Measurements from ENCODE around the gene GPR35. TPM values are rescaled to one million over a fixed set of nuclear protein-coding genes. Genes with fewer than 3 reads are reported as not detected.
"Not testable (repeated sequence)": the region's sequence is repeated elsewhere in the genome, so short reads cannot be mapped to it uniquely, and the experiment has no call there.

The GPR35 gene
- total RNA-seq, 2 donors from 2014 or later, result 48.2 to 50.7 TPM

- H3K27ac Mint-ChIP-seq, result no peak overlapping the region
- peaks cover 7 to 17% of the 10 kb centered on the region in 2 donors for H3K36me3 Mint-ChIP-seq (ENCODE audit: insufficient read depth in 2 of 2)
- peaks cover 2 to 4% of the 10 kb centered on the region in 2 donors for H3K9me3 Mint-ChIP-seq
- DNase-seq, result no peak
- ATAC-seq (replicated peaks in 1 of 2), result no peak
- H3K27me3 Mint-ChIP-seq (ENCODE audit: low read depth), result no peaks in the 10 kb centered on the region
- H3K4me3 Mint-ChIP-seq, result no peak overlapping the region
- peaks cover 15% of the 10 kb centered on the region for H3K4me1 Mint-ChIP-seq (ENCODE audit: low read depth)
Observed at GRCh38 chr2:240615396-240615795, 9.9 kb upstream of the GPR35 start.

- peaks cover 2 to 4% of the 10 kb centered on the region in 2 donors for H3K9me3 Mint-ChIP-seq
- H3K36me3 Mint-ChIP-seq (ENCODE audit: insufficient read depth in 2 of 2), result peaks cover 7 to 17% of the 10 kb centered on the region in 2 donors
- no peak overlapping the region for H3K4me3 Mint-ChIP-seq
- DNase-seq (no peak), ATAC-seq (replicated peaks in 1 of 2) (no peak)
- peaks cover 20% of the 10 kb centered on the region for H3K4me1 Mint-ChIP-seq (ENCODE audit: low read depth)
- no peaks in the 10 kb centered on the region for H3K27me3 Mint-ChIP-seq (ENCODE audit: low read depth)
- H3K27ac Mint-ChIP-seq, result no peak overlapping the region
Observed at GRCh38 chr2:240615820-240616547, 9.3 kb upstream of the GPR35 start.

GRCh38 chr2:240616860-240617666 is 8.2 kb upstream of the GPR35 start:
- Mint-ChIP-seq H3K36me3 (ENCODE audit: insufficient read depth in 2 of 2) (peaks cover 3 to 12% of the 10 kb centered on the region in 2 donors), H3K4me1 (ENCODE audit: low read depth) (peaks cover 31% of the 10 kb centered on the region)
- DNase-seq; H3K27me3 Mint-ChIP-seq (ENCODE audit: low read depth); H3K9me3 Mint-ChIP-seq; H3K27ac Mint-ChIP-seq; H3K4me3 Mint-ChIP-seq: not testable (repeated sequence)
- ATAC-seq (replicated peaks in 1 of 2), result peak in 1 of 2 donors; percentile 1

GRCh38 chr2:240618776-240619175 is 6.5 kb upstream of the GPR35 start:
- DNase-seq, result no peak

GRCh38 chr2:240619506-240620148 is 5.7 kb upstream of the GPR35 start:
- Mint-ChIP-seq H3K27ac (no peak overlapping the region), H3K4me3 (peak overlapping the region; percentile 25 to 68), H3K9me3 (peaks cover 2 to 4% of the 10 kb centered on the region in 2 donors), H3K4me1 (ENCODE audit: low read depth) (peaks cover 52% of the 10 kb centered on the region), H3K27me3 (ENCODE audit: low read depth) (no peaks in the 10 kb centered on the region), H3K36me3 (ENCODE audit: insufficient read depth in 2 of 2) (peaks cover 3 to 11% of the 10 kb centered on the region in 2 donors)
- ATAC-seq (replicated peaks in 1 of 2) (no peak), DNase-seq (no peak)

More at GRCh38 chr2:240618776-240619175, 6.5 kb upstream of the GPR35 start:
- Mint-ChIP-seq H3K4me3 (no peak overlapping the region), H3K9me3 (peaks cover 2 to 4% of the 10 kb centered on the region in 2 donors), H3K4me1 (ENCODE audit: low read depth) (peaks cover 44% of the 10 kb centered on the region), H3K27ac (no peak overlapping the region), H3K27me3 (ENCODE audit: low read depth) (no peaks in the 10 kb centered on the region), H3K36me3 (ENCODE audit: insufficient read depth in 2 of 2) (peaks cover 3 to 11% of the 10 kb centered on the region in 2 donors)
- no peak for ATAC-seq (replicated peaks in 1 of 2)

GRCh38 chr2:240620149-240620731 is 5.0 kb upstream of the GPR35 start:
- H3K27ac Mint-ChIP-seq, result no peak overlapping the region
- no peak for DNase-seq
- no peaks in the 10 kb centered on the region for H3K27me3 Mint-ChIP-seq (ENCODE audit: low read depth)
- H3K4me1 Mint-ChIP-seq (ENCODE audit: low read depth), result peaks cover 58% of the 10 kb centered on the region
- peaks cover 2 to 4% of the 10 kb centered on the region in 2 donors for H3K9me3 Mint-ChIP-seq
- no peak for ATAC-seq (replicated peaks in 1 of 2)
- H3K4me3 Mint-ChIP-seq, result no peak overlapping the region
- peaks cover 3 to 11% of the 10 kb centered on the region in 2 donors for H3K36me3 Mint-ChIP-seq (ENCODE audit: insufficient read depth in 2 of 2)

GRCh38 chr2:240620859-240621258 is 4.4 kb upstream of the GPR35 start:
- ATAC-seq (replicated peaks in 1 of 2), result no peak
- peaks cover 2 to 4% of the 10 kb centered on the region in 2 donors for H3K9me3 Mint-ChIP-seq
- H3K27ac Mint-ChIP-seq, result no peak overlapping the region
- peaks cover 6 to 11% of the 10 kb centered on the region in 2 donors for H3K36me3 Mint-ChIP-seq (ENCODE audit: insufficient read depth in 2 of 2)
- H3K27me3 Mint-ChIP-seq (ENCODE audit: low read depth), result no peaks in the 10 kb centered on the region
- peaks cover 60% of the 10 kb centered on the region for H3K4me1 Mint-ChIP-seq (ENCODE audit: low read depth)
- no peak for DNase-seq
- peak overlapping the region in 1 of 2 donors; percentile 17 for H3K4me3 Mint-ChIP-seq

GRCh38 chr2:240622060-240622411 is 3.2 kb upstream of the GPR35 start:
- no peak for ATAC-seq (replicated peaks in 1 of 2)
- Mint-ChIP-seq H3K9me3 (peaks cover 2% of the 10 kb centered on the region in 2 donors), H3K27me3 (ENCODE audit: low read depth) (no peaks in the 10 kb centered on the region), H3K27ac (peak overlapping the region; percentile 56), H3K4me1 (ENCODE audit: low read depth) (peaks cover 68% of the 10 kb centered on the region), H3K36me3 (ENCODE audit: insufficient read depth in 2 of 2) (peaks cover 6 to 8% of the 10 kb centered on the region in 2 donors), H3K4me3 (peak overlapping the region; percentile 80 to 81)
- DNase-seq, result peak in 1 of 2 donors; percentile 29

- DNase-seq (peak; percentile 80 to 83), ATAC-seq (replicated peaks in 1 of 2) (peak; percentile 26 to 31)
- peaks cover 74% of the 10 kb centered on the region for H3K4me1 Mint-ChIP-seq (ENCODE audit: low read depth)
- peaks cover 2% of the 10 kb centered on the region in 2 donors for H3K9me3 Mint-ChIP-seq
- H3K27me3 Mint-ChIP-seq (ENCODE audit: low read depth), result no peaks in the 10 kb centered on the region
- peaks cover 6 to 8% of the 10 kb centered on the region in 2 donors for H3K36me3 Mint-ChIP-seq (ENCODE audit: insufficient read depth in 2 of 2)
- H3K27ac Mint-ChIP-seq, result peak overlapping the region; percentile 83
- peak overlapping the region; percentile 80 to 81 for H3K4me3 Mint-ChIP-seq
Observed at GRCh38 chr2:240622531-240623235, 2.6 kb upstream of the GPR35 start.

DNA sequence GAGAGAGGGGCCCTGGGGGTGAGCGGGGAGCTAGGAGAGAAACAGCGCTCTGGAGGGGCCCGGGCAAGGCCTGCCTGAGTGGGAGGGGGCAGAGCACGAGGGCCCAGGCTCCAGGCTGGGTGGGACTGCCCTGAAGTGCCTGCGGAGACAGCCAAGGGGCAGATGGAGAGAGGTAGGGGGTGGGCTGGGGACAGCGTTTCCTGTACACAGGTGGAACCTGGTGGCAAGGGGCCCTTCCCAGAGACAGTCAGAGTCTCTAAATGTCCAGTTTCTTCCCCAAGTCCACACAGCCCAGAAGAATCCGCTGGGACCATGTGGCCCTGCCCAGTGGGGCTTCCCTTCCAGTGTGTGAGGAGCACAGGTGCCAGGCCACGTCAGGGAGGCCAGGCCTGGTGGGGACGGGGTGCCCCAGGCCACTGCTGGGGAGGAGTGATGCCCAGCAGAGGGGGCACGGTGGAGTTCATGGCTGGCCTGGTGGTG is 1.7 kb upstream of the GPR35 start:
- no peak overlapping the region for H3K27ac Mint-ChIP-seq
- H3K4me1 Mint-ChIP-seq (ENCODE audit: low read depth), result peaks cover 81% of the 10 kb centered on the region
- H3K27me3 Mint-ChIP-seq (ENCODE audit: low read depth), result no peaks in the 10 kb centered on the region
- peak in 1 of 2 donors; percentile 27 for DNase-seq
- ATAC-seq (replicated peaks in 1 of 2), result no peak
- H3K9me3 Mint-ChIP-seq, result no peaks in the 10 kb centered on the region
- H3K36me3 Mint-ChIP-seq (ENCODE audit: insufficient read depth in 2 of 2), result peaks cover 3 to 5% of the 10 kb centered on the region in 2 donors
- H3K4me3 Mint-ChIP-seq, result peak overlapping the region; percentile 80 to 81

DNA sequence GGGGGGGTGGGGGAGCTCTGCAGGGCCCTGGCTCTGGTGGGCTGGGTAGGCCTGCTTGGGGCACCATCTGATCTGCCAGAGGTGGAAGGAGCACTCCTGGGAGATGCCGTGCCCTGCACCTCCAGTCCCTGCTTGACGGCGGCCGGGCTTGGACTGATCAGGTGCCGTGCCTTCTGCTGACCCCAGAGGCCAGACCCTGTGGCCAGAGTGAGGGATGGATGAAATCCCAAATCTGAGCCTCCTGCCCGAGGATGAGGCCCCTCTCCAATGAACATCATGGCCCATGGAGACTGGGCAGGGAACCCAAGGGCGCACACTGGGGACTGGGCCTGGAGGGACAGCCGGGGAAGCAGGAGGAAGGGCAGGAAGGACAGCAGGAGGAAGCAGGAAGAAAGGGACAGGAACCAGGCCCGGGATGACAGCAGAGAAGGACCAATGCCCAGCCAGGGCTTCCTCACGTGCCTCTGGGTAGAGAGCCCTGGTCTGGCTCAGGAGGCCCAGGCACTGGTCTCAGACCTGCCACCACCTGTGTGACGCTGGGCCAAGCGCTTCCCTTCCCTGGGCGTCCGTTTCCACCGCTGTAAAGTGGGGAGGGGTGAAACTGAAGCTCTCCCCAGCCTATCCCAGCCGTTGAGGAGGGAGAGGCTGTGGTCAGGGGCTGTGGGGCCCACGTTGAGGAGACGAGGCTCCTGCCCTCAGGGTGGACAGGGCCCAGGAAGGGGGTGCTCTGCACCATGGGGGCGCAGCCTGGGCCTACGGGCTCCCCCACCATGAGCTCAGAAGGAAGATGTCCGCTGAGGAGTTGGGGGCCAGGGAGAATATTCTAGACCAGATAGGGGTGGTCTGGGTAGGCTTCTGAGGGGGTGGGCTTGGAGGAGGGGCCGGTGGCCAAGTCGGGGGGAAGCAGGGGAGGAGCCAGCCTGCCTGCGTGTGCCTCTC is 1.0 kb upstream of the GPR35 start:
- Mint-ChIP-seq H3K27ac (peak overlapping the region; percentile 55), H3K36me3 (ENCODE audit: insufficient read depth in 2 of 2) (peaks cover 3 to 4% of the 10 kb centered on the region in 2 donors), H3K9me3 (no peaks in the 10 kb centered on the region), H3K27me3 (ENCODE audit: low read depth) (no peaks in the 10 kb centered on the region), H3K4me1 (ENCODE audit: low read depth) (peaks cover 73% of the 10 kb centered on the region), H3K4me3 (peak overlapping the region; percentile 91 to 92)
- DNase-seq (peak in 1 of 2 donors; percentile 26), ATAC-seq (replicated peaks in 1 of 2) (peak in 1 of 2 donors; percentile 0)

Data from activated T-cell treated with anti-CD3 and anti-CD28 coated beads, Interleukin-2, amount 50 U/mL, for 72 hours (primary cell).